ENCODE data around the gene HERC3. TPM values are rescaled to one million over a fixed set of nuclear protein-coding genes. Genes with fewer than 3 reads are reported as not detected.
"Not testable (repeated sequence)": the region's sequence is repeated elsewhere in the genome, so short reads cannot be mapped to it uniquely, and the experiment has no call there.

Gene HERC3
- polyA plus RNA-seq, 4 donors, result 12.2 to 17.7 (median 16.6) TPM

DNA sequence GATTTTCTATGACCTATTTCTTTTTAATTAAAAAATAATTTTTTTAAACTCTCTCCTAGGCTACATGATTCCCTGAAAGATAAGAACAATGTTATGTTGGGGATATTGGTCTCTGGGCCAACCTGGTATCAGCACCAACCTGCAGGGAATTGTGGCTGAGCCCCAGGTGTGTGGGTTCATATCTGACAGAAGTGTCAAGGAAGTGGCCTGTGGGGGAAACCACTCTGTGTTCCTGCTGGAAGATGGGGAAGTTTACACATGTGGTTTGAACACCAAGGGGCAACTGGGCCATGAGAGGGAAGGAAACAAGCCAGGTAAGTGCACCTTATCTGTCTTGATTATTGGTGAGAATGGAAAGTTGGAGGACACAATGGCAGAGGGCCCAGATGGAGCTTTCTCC is 13.5 kb downstream of the HERC3 start:
- DNase-seq (ENCODE audit: low read depth in 4 of 4, low spot score in 3 of 4), result no peak

DNA sequence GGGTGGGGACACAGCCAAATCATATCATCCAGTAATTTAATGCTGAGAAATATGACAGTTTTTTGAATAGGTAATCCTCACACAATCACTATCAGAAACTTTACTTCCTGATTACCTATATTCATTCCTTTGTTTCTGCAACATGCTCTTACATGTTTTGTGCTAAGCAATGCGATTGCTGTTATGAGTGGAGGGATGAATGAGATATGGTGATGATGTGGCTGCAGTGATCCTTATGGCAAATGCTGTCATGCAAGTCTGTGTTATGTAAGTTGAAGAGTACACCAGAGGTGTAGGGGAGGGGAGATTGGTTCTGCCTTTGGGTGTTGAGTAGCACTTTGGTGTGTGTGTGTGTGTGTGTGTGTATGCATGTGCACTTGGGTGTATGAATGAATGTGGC is 14.6 kb downstream of the HERC3 start:
- DNase-seq (ENCODE audit: low read depth in 4 of 4, low spot score in 3 of 4), result no peak

DNA sequence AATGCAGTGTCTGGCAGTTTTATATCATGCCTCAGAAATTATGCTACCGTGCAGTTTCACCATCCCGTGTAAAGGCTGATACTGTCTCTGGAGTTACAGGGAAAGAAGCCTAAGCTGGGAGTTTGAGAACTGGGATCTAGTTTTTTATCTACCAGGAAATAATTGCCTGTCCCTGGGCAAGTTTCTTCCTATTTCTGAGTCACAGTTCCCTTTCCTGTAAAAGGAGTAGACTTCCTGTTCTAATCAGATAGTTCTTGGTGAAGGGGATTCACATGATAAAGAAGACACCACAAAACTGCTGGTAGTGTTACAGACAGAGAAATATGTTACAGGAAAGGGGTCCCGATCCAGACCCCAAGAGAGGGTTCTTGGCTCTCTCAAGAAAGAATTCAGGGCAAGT is 17.1 kb downstream of the HERC3 start:
- DNase-seq (ENCODE audit: low read depth in 4 of 4, low spot score in 3 of 4), result no peak

DNA sequence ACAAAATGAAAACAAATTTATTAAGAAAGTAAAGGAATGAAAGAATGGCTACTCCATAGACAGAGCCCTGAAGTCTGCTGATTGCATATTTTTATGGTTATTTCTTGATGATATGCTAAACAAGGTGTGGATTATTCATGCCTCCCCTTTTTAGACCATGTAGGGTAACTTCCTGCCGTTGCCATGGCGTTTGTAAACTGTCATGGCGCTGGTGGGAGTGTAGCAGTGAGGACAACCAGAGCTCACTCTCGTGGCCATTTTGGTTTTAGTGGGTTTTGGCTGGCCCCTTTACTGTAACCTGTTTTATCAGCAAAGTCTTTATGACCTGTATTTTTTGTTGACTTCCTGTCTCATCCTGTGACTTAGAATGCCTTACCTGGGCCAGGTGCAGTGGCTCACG is 17.5 kb downstream of the HERC3 start:
- DNase-seq (ENCODE audit: low read depth in 4 of 4, low spot score in 3 of 4), result not testable (repeated sequence)

DNA sequence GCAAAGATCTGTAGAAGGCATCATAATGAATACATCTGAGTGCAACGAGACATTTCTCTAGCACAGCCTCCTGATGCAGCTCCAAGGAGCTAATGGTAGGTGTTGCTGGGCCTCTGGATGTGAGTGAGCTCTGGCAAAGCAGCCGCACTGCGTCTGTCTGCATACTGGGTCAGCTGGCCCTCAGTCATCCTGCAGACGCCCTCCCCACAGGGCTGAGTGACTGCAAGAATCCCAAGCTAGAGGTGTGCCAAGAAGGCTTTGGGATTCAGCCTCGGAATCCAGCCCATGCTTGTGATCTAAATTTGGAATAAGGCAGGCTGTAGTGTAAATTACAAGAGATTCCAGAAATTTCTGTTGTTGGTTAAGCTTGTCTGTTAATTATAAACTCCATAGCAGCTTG is 18.5 kb downstream of the HERC3 start:
- DNase-seq (ENCODE audit: low read depth in 4 of 4, low spot score in 3 of 4), result no peak

DNA sequence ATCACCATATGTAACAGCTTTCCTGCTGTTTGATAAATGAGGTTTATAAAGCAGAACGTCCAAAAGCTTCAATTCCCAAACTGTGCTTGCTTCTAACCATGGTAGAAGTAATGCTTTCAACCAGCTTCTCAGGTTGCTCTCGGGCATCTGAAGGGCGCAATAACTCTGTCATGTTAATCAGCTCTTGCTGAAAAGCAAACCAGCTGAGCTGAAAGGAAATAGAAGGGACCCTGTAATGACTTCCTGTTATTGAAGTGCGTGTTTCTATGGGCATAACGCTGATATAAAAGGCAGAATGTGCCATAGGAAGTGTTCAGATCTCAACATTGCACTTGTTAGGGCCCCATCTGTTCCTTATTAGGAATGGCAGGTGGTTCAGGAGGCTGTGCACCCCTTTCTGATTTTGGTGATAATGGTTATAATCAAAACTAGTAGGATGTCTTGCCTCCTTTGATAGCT is 21.2 kb downstream of the HERC3 start:
- DNase-seq (ENCODE audit: low read depth in 4 of 4, low spot score in 3 of 4), result peak in 1 of 4 donors; percentile 41

DNA sequence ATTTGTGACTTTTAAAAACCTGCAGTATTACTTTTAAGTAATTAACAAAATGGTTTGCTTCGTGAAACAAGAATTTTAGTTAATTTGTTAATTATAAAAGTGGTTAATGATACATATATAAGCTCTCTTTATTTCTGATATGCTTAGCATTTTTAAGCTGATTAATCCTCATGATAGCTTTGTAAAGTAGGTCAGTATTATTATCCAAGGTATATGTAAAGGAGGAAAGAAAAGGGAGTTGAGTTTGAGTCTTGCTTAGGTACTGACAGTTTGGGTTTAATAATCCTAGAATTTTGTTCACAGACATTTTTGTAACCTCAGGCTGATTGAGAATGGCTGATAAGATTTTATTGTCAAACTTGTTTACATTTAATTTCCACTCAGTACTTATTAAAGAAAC is 21.8 kb downstream of the HERC3 start:
- DNase-seq (ENCODE audit: low read depth in 4 of 4, low spot score in 3 of 4), result no peak

DNA sequence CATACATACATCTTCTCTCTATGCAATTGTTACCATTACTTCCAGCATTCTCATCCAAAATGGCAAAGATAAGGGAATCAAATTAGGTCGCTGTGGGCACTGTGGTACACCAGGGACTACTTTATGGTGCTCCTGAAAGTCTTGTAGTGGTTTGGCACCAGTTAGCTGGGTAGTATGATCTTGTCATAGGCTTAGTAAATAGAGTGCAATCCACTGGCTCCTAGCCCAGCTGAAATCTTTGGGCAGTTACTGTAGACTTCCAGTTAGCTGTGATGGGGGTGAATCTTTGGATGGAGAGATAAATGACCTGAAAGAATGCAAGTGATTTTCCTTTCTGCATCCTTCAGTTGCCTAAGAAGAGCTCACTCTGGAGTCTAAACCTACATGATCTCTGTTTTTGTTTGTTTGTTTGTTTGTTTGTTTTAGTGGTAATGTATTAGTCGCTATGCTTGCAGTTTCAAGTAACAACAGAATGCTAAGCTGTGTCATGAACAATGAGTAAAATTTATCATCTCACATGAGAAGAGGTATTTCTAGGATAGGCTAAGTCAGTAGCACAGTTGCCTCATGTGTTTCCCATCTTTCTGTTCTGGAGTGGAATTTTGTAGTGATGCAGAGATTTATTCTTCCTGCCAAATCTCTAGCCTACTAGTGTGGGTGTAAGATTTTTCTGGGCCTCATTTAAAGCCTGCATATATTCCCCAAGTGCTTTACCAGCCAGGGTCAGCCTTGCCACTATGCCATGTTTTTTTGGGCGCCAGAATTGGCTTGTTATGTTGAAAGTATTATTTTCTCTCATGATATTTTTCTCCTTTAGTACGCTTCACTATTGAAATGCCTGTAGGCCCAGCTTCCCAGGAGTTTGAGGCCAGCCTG is 24.2 kb downstream of the HERC3 start:
- DNase-seq (ENCODE audit: low read depth in 4 of 4, low spot score in 3 of 4), result no peak

DNA sequence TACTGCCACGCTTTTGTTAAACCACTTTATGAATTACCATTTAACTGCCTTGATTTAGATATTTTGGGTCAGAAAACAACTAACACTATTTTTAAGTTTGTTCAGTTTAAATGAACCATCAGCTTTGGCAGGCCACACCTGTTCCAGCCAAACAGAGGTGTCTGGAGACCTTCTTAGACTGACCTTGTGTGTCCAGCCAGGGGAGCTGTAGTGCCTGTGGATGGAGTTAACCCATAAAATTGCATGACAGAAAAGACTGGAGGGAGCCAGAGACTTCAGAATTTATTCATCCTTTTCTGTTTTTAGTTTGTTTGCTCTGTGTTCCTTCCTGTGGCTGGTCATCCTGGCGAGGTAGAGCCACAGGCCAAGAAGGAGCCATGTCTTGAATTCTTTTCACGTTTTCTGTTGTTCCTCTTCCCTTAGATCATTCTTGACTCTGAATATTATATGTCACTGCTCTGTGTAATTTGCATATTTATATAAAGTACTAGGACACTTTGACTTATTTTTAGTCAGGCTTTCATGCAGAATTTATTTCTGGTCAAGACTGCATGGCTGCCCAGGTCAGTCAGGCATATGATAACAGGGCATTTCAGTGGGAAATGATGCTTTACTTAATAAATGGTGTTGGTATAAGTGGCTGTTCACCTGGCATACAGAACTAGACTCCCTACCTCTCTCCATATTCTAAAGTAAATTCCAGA is 26.7 kb downstream of the HERC3 start:
- DNase-seq (ENCODE audit: low read depth in 4 of 4, low spot score in 3 of 4), result no peak

DNA sequence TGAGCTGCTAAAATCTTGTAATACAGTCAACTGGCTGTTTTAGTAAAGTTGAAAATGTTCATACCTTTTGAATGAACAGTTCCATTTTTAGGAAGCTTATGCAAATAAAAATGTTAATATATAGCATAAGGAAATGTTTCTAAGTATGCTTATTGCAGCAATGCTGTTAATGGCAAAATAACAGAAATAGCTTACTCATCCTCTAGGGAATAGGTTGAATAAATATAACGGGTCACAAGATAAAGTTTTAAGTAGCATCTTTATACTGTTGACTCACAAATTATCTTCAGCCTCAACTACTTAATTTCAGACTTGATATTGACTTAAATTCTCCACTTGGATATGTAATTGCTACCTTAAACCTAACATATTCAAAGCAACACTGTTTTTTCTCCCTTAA is 27.7 kb downstream of the HERC3 start:
- DNase-seq (ENCODE audit: low read depth in 4 of 4, low spot score in 3 of 4), result no peak

DNA sequence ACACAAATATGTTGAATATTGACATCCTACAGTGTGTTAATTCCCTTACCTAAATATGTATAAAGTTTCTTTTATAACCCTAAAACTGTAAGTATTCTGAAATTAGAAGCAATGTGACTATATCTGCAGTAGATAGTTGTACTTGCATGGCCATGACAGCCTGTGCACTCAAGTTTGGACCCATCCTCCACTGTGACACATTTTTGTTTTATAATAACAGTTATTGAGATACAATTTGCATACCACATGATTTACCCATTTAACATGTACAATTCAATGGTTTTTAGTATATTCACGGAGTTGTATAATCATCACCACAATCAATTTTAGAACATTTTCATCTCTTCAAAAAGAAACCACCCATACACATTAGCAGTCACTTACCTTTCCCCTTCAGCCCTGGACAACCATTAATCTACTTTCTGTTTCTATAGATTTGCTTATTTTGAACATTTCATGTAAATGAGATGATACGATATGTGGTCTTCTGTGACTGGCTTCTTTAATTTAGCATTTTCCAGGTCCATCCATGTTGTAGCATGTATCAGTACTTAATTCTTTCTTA is 29.6 kb downstream of the HERC3 start:
- no peak for DNase-seq (ENCODE audit: low read depth in 4 of 4, low spot score in 3 of 4)

DNA sequence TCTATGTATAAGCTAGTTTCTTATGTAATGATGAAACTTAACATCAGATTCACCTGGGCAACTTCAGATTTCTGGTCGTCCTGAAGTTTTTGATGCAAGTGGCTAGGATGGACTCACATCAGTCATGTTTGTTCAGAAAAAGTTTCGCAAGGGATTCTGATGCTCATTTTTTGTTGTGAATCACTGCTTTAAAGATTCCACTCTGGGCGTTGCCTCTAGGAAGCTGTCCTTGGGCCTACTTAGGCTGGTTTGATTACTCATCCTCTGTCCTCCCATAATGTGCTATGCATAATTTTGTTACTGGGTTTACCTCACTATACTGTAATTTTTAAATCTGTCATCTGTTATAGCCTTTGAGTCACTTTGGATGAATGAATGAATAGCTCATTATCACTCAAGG is 30.8 kb downstream of the HERC3 start:
- DNase-seq (ENCODE audit: low read depth in 4 of 4, low spot score in 3 of 4), result no peak

DNA sequence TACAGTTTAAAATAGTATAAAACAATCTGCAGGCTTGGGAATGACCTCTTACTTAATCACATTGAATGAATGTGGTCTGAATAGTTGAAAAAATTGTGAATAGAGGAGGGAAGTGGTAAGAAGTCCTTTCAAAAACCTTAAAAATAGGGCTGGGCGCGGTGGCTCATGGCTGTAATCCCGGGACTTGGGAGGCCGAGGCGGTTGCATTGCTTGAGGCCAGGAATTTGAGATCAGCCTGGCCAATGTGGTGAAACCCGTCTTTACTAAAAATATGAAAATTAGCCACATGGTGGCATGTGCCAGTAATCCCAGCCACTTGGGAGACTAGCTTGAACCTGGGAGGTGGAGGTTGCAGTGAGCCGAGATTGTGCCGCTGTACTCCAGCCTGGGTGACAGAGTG is 36.5 kb downstream of the HERC3 start:
- DNase-seq (ENCODE audit: low read depth in 4 of 4, low spot score in 3 of 4), result no peak

DNA sequence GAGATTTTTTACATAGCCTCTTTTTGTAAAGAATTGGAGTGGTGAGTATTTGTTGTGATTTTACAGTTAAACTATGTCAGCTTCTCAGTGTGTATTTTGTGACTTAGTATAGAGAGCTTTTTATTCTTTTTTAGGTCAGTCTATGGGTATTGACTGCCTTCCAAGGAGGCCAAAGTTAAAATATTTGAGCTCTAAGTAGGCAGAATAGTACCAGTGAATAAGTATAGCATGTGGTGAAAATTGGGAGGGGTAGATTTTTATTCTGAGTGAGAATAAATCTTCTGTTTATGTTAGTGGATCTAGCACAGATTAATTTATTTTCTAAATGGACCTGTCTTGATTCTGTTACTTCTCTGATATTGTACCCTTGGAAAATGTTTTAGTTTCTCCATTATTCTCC is 37.5 kb downstream of the HERC3 start:
- no peak for DNase-seq (ENCODE audit: low read depth in 4 of 4, low spot score in 3 of 4)

DNA sequence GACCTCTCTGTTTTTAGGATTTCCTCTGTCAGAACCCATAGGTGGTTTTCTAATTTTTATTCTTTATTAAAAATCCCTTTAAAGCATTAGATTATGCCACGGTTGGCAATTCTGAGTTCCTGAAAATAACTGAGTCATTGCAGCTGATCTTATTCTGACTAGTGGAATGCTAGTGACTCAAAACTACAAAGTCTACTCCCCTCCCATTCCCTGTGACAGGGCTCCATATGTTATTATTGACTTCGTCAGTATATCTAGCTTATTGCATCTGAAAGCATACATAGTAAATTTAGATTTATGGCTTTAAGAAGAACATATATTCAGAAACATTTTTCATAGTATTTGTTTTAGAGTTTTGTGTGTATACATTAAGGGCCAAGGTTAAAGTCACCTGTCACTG is 38.5 kb downstream of the HERC3 start:
- no peak for DNase-seq (ENCODE audit: low read depth in 4 of 4, low spot score in 3 of 4)

DNA sequence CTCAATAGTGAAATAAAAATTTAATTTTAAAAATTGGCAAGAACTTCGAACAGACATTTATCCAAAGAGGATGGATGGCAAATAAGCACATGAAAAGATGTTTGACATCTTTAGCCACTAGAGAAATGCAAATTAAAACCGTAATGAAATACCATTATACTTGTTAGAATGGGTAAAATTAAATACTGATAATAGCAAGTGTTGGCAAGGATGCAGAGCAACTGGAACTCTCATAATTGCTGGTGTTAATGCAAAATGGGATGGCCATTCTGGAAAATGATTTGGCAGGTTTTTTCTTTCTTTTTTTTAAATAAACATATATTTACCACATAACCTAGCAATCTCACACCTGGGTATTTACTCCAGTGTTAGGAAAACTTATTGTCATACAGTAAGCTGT is 51.7 kb downstream of the HERC3 start:
- DNase-seq (ENCODE audit: low read depth in 4 of 4, low spot score in 3 of 4), result no peak

DNA sequence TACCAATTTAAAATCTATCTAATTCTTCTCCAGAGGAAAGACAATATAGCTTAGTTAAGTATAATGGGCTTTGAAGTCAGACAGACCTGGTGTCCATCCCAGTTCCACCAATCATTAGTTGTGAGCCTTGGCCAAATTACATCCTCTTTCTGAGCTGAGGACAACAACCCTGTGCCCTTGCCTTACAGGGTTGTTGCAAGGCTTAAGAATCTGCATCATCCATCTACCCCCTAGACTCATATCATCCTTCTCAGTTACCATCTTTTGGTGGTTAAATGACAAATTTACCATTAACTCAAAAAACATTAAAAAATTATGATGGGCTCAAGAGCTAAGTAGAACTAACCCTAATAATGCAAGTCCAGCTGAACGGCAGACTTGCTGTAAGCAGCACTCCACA is 53.7 kb downstream of the HERC3 start:
- no peak for DNase-seq (ENCODE audit: low read depth in 4 of 4, low spot score in 3 of 4)

DNA sequence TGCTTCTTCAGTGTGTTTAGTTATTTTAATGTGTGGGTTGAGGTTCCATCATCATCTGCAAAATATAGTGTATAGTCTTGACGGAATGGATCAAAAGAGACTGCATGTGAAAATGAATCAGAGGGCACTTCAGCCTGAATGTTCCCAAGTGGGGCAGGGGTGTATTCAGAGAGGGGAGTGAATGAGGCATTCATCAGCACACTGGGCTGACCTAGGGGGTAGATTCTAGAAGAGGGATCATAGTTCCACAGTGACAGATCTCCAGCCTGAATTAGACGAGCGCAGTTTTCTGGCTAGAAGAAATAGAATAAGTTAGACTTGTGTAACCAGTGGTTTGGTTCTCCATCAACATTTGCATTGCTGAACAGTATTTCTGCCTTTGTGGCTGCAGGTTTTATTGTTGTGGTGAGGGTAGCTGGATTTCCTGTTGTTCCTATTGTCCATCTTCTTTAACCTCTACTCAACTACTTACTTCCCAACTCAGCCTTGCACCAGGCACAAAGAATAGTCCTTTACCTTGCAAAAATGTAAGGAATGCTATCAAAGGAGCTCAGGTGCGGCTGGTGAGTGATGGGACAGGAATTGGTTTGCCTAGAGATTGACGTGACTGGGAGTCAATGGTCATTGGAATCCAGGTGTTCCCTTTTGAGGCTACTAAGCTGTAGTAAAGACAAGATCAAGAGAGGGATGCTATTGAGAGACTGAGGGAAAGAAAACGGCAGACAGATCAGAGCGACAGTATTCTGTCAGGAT is 54.4 kb downstream of the HERC3 start:
- DNase-seq (ENCODE audit: low read depth in 4 of 4, low spot score in 3 of 4), result no peak

DNA sequence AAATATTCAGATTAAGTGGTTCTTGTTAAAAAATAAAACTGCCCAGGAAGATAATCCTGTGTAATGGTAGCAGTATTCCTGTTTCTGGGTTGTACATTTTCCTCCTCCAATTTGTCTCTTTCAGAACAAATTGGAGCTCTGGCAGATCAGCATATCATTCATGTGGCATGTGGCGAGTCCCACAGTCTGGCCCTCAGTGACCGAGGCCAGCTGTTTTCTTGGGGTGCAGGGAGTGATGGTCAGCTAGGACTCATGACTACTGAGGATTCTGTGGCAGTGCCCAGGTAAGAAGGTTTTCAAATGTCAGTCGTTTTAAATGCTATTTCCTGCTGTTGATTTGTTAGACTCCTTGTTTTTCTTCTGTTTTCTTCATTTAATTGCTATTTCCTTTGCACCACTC is 57.4 kb downstream of the HERC3 start:
- DNase-seq (ENCODE audit: low read depth in 4 of 4, low spot score in 3 of 4), result no peak

DNA sequence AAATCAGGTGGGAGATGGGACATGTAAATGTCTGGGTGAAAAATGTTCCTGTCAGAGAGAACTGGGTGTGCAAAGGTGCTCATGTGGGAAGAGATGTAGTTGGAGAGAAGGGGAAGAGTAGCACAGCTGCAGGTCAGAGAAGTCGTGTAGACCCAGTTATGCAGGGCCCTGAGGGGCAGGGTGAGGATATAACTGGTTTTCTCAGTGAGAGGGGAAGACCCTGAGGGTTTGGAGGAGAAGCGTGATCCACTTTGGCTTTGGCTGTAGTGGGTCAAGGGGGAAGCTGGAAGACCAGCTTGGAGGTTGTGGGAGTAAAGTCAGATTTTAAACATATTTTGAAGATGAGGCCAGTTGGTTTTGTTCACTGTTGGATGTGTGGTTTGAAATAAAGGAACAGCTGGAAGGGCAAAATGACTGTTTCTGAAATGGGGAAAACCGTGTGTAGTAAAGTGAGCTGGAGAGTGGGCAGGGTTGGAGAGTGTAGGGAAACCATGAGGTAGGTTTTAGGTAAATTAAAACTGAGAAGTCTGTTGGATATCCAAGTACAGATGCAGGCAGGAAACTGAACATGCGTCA is 61.2 kb downstream of the HERC3 start:
- no peak for DNase-seq (ENCODE audit: low read depth in 4 of 4, low spot score in 3 of 4)

DNA sequence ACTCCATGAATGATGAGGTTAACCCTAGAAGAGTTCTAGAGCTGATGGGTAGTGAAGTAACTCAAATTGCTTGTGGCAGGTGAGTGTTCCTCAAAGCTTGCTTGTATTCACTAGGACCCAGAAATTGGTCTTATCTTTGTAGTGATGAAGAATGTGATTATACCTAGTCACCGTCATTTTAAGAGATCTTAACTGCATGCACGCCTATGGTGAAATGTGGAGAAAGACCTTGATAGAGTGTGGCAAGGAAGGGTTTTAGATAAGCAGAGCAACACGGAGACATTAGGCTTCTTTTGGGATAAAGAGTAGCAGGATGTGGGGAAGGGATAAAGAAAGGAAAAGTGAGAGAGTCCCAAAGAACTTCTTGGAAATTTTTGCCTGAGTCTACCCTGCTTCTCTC is 62.9 kb downstream of the HERC3 start:
- no peak for DNase-seq (ENCODE audit: low read depth in 4 of 4, low spot score in 3 of 4)

Measured in left renal pelvis (tissue), 4 donors.